A549 (cell line): ENCODE measurements around the gene SURF1.

Experiments used
- POLR2A ChIP-seq: IDR thresholded peaks from 2 replicates; pipeline ENCODE4 v1.6.1; 2012; ENCODE audit warnings: mild to moderate bottlenecking, low read length
- TF ChIP-seq, protein P1 (sequence below): fragments of >200 bp; sonication (Bioruptor Twin); formaldehyde crosslinking; IDR thresholded peaks from 3 replicates; pipeline ENCODE4 v1.5.1; 2016

DNA sequence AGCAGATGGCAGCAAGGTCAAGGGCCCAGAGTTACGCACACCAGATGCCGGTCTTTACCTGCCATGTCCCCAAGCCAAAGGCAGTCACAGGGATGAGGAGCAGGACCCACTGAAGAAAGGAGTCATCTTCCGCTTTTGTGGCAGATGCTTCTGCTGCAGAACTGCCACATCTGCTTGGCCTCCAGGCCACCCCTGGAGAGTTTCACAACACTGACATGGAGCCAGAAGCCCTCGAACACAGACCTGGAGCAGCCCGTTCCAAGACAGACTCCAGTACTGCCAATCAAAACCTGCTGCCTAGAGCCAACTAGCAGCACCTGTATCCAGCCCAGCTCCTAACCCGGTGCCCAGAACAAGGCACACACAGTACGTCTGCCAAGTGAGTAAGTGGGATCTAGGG is 1.5 kb downstream of the SURF1 start:
- TF ChIP-seq POLR2A, result no peak
- TF ChIP-seq, protein P1, sequence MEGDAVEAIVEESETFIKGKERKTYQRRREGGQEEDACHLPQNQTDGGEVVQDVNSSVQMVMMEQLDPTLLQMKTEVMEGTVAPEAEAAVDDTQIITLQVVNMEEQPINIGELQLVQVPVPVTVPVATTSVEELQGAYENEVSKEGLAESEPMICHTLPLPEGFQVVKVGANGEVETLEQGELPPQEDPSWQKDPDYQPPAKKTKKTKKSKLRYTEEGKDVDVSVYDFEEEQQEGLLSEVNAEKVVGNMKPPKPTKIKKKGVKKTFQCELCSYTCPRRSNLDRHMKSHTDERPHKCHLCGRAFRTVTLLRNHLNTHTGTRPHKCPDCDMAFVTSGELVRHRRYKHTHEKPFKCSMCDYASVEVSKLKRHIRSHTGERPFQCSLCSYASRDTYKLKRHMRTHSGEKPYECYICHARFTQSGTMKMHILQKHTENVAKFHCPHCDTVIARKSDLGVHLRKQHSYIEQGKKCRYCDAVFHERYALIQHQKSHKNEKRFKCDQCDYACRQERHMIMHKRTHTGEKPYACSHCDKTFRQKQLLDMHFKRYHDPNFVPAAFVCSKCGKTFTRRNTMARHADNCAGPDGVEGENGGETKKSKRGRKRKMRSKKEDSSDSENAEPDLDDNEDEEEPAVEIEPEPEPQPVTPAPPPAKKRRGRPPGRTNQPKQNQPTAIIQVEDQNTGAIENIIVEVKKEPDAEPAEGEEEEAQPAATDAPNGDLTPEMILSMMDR, result no peak
